ENCODE data around the gene CD96.

Gene CD96

GRCh38 chr3:111588527-111588926 lies 46.5 kb downstream of the CD96 start:
- no peak for TF ChIP-seq ZFX (IDR thresholded peaks at IDR 0.05; ENCODE audit: borderline replicate concordance)
- TF ChIP-seq CTCF (IDR thresholded peaks at IDR 0.05) = no peak
- H3K27ac ChIP-seq = no peak overlapping the region

- no peak for TF ChIP-seq ZFX (IDR thresholded peaks at IDR 0.05; ENCODE audit: borderline replicate concordance)
- TF ChIP-seq CTCF (IDR thresholded peaks at IDR 0.05) = no peak
- no peak overlapping the region for H3K27ac ChIP-seq
Observed at GRCh38 chr3:111589303-111590142, 47.5 kb downstream of the CD96 start.

- TF ChIP-seq CTCF (IDR thresholded peaks at IDR 0.05) (no peak), ZFX (IDR thresholded peaks at IDR 0.05; ENCODE audit: borderline replicate concordance) (no peak)
- no peak overlapping the region for H3K27ac ChIP-seq
Observed at GRCh38 chr3:111590143-111590491, 48.1 kb downstream of the CD96 start.

GRCh38 chr3:111591555-111591954 lies 49.6 kb downstream of the CD96 start:
- H3K27ac ChIP-seq = no peak overlapping the region
- TF ChIP-seq ZFX (IDR thresholded peaks at IDR 0.05; ENCODE audit: borderline replicate concordance) (no peak), CTCF (IDR thresholded peaks at IDR 0.05) (no peak)

- H3K27ac ChIP-seq = no peak overlapping the region
- TF ChIP-seq CTCF (IDR thresholded peaks at IDR 0.05) (no peak), ZFX (IDR thresholded peaks at IDR 0.05; ENCODE audit: borderline replicate concordance) (no peak)
Observed at GRCh38 chr3:111592143-111592542, 50.1 kb downstream of the CD96 start.

- TF ChIP-seq ZFX (IDR thresholded peaks at IDR 0.05; ENCODE audit: borderline replicate concordance) = no peak
- no peak for TF ChIP-seq CTCF (IDR thresholded peaks at IDR 0.05)
- no peak overlapping the region for H3K27ac ChIP-seq
Observed at GRCh38 chr3:111592936-111593335, 50.9 kb downstream of the CD96 start.

- H3K27ac ChIP-seq = no peak overlapping the region
- no peak for TF ChIP-seq ZFX (IDR thresholded peaks at IDR 0.05; ENCODE audit: borderline replicate concordance)
- TF ChIP-seq CTCF (IDR thresholded peaks at IDR 0.05) = no peak
Observed at GRCh38 chr3:111593666-111594065, 51.7 kb downstream of the CD96 start.

Data from 22Rv1 (cell line).